HG03558 (cell line): ENCODE measurements around the gene CCNT1.
"Not testable (repeated sequence)": the region's sequence is repeated elsewhere in the genome, so short reads cannot be mapped to it uniquely, and the experiment has no call there.

Experiments used
- ATAC-seq: cut with Tn5 transposase; IDR thresholded peaks from one replicate; pipeline ENCODE4 v1.9.1; 2021; ENCODE audit warnings: moderate number of reproducible peaks; ENCODE audit not compliant: unreplicated experiment; ENCODE audit errors: extremely low read depth

The CCNT1 gene

DNA sequence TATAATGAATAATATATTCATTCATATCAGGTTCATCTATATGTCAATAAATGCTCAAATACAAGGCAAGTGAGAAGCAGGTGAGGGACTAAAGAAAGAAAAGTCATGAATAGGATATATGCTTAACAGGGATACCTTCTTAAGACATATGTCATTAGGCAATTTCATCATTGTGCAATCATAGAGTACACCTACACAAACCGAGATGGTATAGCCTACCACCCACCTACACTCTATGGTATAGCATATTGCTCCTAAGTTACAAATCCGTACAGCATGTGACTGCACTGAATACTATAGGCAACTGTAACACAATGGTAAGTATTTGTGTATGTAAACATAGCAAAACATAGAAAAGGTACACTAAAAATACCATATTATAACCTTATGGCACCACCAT lies 73.5 kb downstream of the CCNT1 start:
- no peak for ATAC-seq

DNA sequence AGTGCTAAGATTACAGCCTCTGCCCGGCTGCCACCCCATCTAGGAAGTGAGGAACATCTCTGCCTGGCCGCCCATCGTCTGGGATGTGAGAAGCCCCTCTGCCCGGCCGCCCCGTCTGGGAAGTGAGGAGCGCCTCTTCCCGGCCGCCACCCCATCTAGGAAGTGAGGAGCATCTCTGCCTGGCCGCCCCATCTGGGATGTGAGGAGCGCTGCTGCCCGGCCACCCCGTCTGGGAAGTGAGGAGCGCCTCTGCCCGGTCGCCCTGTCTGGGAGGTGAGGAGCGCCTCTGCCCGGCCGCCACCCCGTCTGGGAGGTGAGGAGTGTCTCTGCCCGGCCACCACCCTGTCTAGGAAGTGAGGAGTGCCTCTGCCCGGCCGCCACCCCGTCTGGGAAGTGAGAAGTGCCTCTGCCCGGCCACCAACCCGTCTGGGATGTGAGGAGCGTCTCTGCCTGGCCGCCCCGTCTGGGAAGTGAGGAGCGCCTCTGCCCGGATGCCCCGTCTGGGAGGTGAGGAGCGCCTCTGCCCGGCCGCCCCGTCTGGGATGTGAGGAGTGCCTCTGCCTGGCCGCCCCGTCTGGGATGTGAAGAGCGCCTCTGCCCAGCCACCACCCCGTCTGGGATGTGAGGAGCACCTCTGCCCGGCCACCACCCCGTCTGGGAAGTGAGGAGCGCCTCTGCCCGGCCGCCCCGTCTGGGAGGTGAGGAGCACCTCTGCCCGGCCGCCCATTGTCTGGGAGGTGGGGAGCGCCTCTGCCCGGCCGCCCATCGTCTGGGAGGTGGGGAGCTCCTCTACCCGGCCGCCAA lies 74.6 kb downstream of the CCNT1 start:
- not testable (repeated sequence) for ATAC-seq

DNA sequence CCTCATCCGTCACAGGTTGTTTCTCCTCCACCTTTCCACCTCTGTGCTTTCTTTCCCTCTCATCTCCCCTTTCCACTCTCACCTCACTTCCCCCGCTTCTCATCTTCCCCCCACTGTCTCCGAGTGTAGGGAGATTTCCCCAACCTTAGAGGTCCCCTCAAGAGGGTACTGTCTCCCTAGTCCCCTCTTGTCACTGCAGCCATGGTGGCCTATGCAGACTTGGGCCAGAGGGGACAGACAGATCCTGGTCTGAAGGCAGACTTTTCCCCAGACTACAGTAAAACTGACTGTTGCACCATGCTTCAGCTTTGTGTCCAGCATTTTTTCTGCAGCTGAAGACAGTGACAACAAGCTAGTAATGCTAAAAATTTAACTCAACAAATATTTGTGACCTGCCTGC lies 75.7 kb downstream of the CCNT1 start:
- no peak for ATAC-seq

DNA sequence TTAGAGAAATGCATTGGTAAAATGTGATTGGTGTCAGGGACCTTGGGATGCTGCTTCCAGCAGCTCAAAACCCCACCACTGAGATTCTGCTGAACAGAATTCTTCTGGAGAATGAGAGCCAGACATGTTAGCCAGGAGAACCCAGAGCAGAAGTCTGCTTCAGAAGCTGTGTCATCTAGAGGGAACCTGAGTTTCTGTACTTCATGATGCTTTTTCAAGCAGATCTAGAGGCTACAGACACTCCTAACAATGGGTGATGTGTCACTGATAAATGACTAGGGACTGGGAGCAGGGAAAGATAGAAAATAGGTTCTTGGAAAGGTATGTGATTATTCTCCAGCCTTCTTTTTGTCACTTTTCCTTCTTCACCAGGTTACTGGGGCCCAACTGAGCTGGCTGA lies 76.1 kb downstream of the CCNT1 start:
- no peak for ATAC-seq
